Thoracic aorta (tissue), 2 donors: ENCODE data around the gene MZT2A. TPM values are rescaled to one million over a fixed set of nuclear protein-coding genes. Genes with fewer than 3 reads are reported as not detected.
"Not testable (repeated sequence)": the region's sequence is repeated elsewhere in the genome, so short reads cannot be mapped to it uniquely, and the experiment has no call there.

Source experiments
- ATAC-seq: fragments of 150-250 bp; one replicate; pipeline ENCODE4 v1.8.0; 2017; ENCODE audit warnings: low read depth; ENCODE audit not compliant: insufficient number of reproducible peaks, low FRiP score
- DNase-seq: peaks from one replicate; pipeline ENCODE4 v3.0.0-alpha.2; 2020; ENCODE audit warnings: low spot score
- H3K27ac ChIP-seq, 2 donors: fragments of 200-600 bp; sonication (generic); 1 replicate in 1 of 2; 2 replicates in 1 of 2; pipeline ENCODE4 v1.5.1; 2016; ENCODE audit warnings: mild to moderate bottlenecking in 2 of 2, moderate library complexity in 2 of 2
- H3K27me3 ChIP-seq: fragments of 200-600 bp; sonication (generic); replicated peaks from 2 replicates; pipeline ENCODE4 v1.6.0; 2016; ENCODE audit warnings: mild to moderate bottlenecking; ENCODE audit not compliant: insufficient read depth
- H3K36me3 ChIP-seq: fragments of 200-600 bp; sonication (generic); one replicate; pipeline ENCODE4 v1.5.1; 2016
- H3K4me1 ChIP-seq, 2 donors: fragments of 200-600 bp; sonication (generic); 1 replicate in 1 of 2; 2 replicates in 1 of 2; pipeline versions ENCODE4 v1.5.1 to v1.6.0; 2016; ENCODE audit warnings: low read depth in 2 of 2, mild to moderate bottlenecking in 1 of 2; ENCODE audit not compliant: control insufficient read depth in 1 of 2
- H3K4me3 ChIP-seq: fragments of 200-600 bp; sonication (generic); 2 replicates; pipeline ENCODE4 v1.5.1; 2016; ENCODE audit warnings: mild to moderate bottlenecking
- H3K9me3 ChIP-seq: fragments of 200-600 bp; sonication (generic); 2 replicates; pipeline ENCODE4 v1.5.1; 2016
- CTCF ChIP-seq: fragments of 200-600 bp; sonication (generic); IDR thresholded peaks from one replicate; pipeline ENCODE4 v1.5.1; 2019; ENCODE audit warnings: antibody characterized with exemption
- total RNA-seq, 2 donors: library from RNA; depleted of rRNA; stranded (reverse); fragments of >200 nt; gene quantifications; one replicate each; pipeline versions ENCODE4 v1.1.0 to v1.2.3, GENCODE V29; 2016

MZT2A gene
- total RNA-seq, 2 donors from 2014 or later: 43.3 to 49.5 TPM

GRCh38 chr2:131516011-131516410 is 23.8 kb upstream of the MZT2A start:
- no peaks in the 10 kb centered on the region for H3K4me1 ChIP-seq
- DNase-seq (no peak), ATAC-seq (no peak)
- TF ChIP-seq CTCF: no peak
- peaks cover 28% of the 10 kb centered on the region for H3K36me3 ChIP-seq
- H3K4me3 ChIP-seq: no peak overlapping the region
- H3K9me3 ChIP-seq: no peaks in the 10 kb centered on the region
- H3K27me3 ChIP-seq: no peaks in the 10 kb centered on the region
- H3K27ac ChIP-seq: no peak overlapping the region

- H3K4me3 ChIP-seq, H3K9me3 ChIP-seq, H3K27ac ChIP-seq, ATAC-seq, H3K4me1 ChIP-seq, H3K27me3 ChIP-seq, DNase-seq: not testable (repeated sequence)
- peaks cover 22% of the 10 kb centered on the region for H3K36me3 ChIP-seq
These were observed 23.0 kb upstream of the MZT2A start for GRCh38 chr2:131515235-131515634.

- H3K9me3 ChIP-seq, H3K27ac ChIP-seq, H3K27me3 ChIP-seq, H3K4me3 ChIP-seq, DNase-seq, H3K4me1 ChIP-seq, ATAC-seq: not testable (repeated sequence)
- H3K36me3 ChIP-seq: peaks cover 23% of the 10 kb centered on the region
These were observed 22.4 kb upstream of the MZT2A start for GRCh38 chr2:131514408-131515166.

- not testable (repeated sequence) for H3K4me3 ChIP-seq, H3K4me1 ChIP-seq, DNase-seq, H3K27me3 ChIP-seq, H3K9me3 ChIP-seq, ATAC-seq, H3K27ac ChIP-seq
- H3K36me3 ChIP-seq: peaks cover 26% of the 10 kb centered on the region
These were observed 20.0 kb upstream of the MZT2A start for GRCh38 chr2:131511969-131512870.

- not testable (repeated sequence) for H3K4me3 ChIP-seq, DNase-seq, ATAC-seq, H3K27me3 ChIP-seq, H3K4me1 ChIP-seq, H3K9me3 ChIP-seq, H3K27ac ChIP-seq
- peaks cover 34% of the 10 kb centered on the region for H3K36me3 ChIP-seq
These were observed 19.2 kb upstream of the MZT2A start for GRCh38 chr2:131511291-131511968.

GRCh38 chr2:131509615-131510014 is 17.4 kb upstream of the MZT2A start:
- Histone ChIP-seq H3K36me3 (peaks cover 46% of the 10 kb centered on the region), H3K27me3 (no peaks in the 10 kb centered on the region), H3K27ac (no peak overlapping the region), H3K4me1 (no peaks in the 10 kb centered on the region), H3K9me3 (no peaks in the 10 kb centered on the region), H3K4me3 (no peak overlapping the region)
- DNase-seq (no peak), ATAC-seq (no peak)
- TF ChIP-seq CTCF: no peak

GRCh38 chr2:131504082-131504750 is 12.0 kb upstream of the MZT2A start:
- not testable (repeated sequence) for H3K4me3 ChIP-seq, H3K4me1 ChIP-seq, H3K27ac ChIP-seq, DNase-seq, H3K9me3 ChIP-seq, H3K27me3 ChIP-seq, ATAC-seq
- peaks cover 54% of the 10 kb centered on the region for H3K36me3 ChIP-seq

- not testable (repeated sequence) for H3K27ac ChIP-seq, DNase-seq, H3K4me3 ChIP-seq, H3K4me1 ChIP-seq, H3K9me3 ChIP-seq, H3K27me3 ChIP-seq, ATAC-seq
- peaks cover 48% of the 10 kb centered on the region for H3K36me3 ChIP-seq
These were observed 11.4 kb upstream of the MZT2A start for GRCh38 chr2:131503587-131503986.

- DNase-seq, H3K27me3 ChIP-seq, H3K9me3 ChIP-seq, H3K27ac ChIP-seq, ATAC-seq, H3K4me3 ChIP-seq: not testable (repeated sequence)
- Histone ChIP-seq H3K4me1 (peaks cover 7 to 16% of the 10 kb centered on the region in 2 donors), H3K36me3 (peaks cover 22% of the 10 kb centered on the region)
These were observed 6.2 kb upstream of the MZT2A start for GRCh38 chr2:131498321-131498973.
